Type B pancreatic cell (in vitro differentiated cells): Measurements from ENCODE around the gene PUS7. TPM values are rescaled to one million over a fixed set of nuclear protein-coding genes. Genes with fewer than 3 reads are reported as not detected.

Source experiments
- DNase-seq: peaks from one replicate; pipeline ENCODE4 v3.0.0; 2021; ENCODE audit warnings: mixed read lengths; ENCODE audit not compliant: unreplicated experiment; ENCODE audit errors: extremely low spot score
- H3K27ac Mint-ChIP-seq: 2 replicates; pipeline ENCODE4 v1.8.0; 2021; ENCODE audit warnings: mild to moderate bottlenecking, mixed read lengths
- H3K27me3 Mint-ChIP-seq: 2 replicates; pipeline ENCODE4 v1.8.0; 2021; ENCODE audit warnings: mixed read lengths
- H3K36me3 Mint-ChIP-seq: 2 replicates; pipeline ENCODE4 v1.8.0; 2021; ENCODE audit warnings: mixed read lengths
- H3K4me1 Mint-ChIP-seq: one replicate; pipeline ENCODE4 v1.8.0; 2021; ENCODE audit warnings: mixed read lengths; ENCODE audit not compliant: unreplicated experiment
- H3K4me3 Mint-ChIP-seq: 2 replicates; pipeline ENCODE4 v1.8.0; 2021; ENCODE audit warnings: mild to moderate bottlenecking, mixed read lengths
- H3K9me3 Mint-ChIP-seq: 2 replicates; pipeline ENCODE4 v1.8.0; 2021; ENCODE audit warnings: mixed read lengths
- total RNA-seq: library from RNA; stranded (reverse); gene quantifications from 2 replicates; pipeline ENCODE4 v1.2.1, GENCODE V29; 2021; ENCODE audit warnings: low replicate concordance
- TF ChIP-seq, protein P1 (sequence below): fragments of 200-600 bp; sonication (generic); conservative IDR thresholded peaks from 2 replicates; pipeline ENCODE4 v1.5.0; 2021; ENCODE audit warnings: antibody characterized with exemption, mild to moderate bottlenecking

The PUS7 gene
- total RNA-seq, 1 donor from 2014 or later, result 25.4 TPM

DNA sequence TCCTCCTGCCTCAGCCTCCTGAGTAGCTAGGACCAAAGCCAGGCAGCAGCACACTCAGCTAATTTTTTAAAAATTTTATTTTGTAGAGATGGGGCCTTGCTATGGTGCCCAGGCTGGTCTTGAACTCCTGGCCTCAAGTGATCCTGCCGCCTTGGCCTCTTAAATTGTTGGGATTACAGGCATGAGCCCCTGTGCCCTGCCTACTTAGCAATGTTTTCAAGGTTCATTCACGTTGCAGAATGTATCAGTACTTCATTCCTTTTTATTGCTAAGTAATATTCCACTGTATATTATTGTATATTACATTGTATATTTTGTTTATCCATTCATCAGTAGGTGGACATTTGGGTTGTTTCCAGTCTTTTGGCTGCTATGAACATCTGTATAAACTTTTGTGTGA lies 44.2 kb downstream of the PUS7 start:
- no peak for DNase-seq
- no peaks in the 10 kb centered on the region for H3K9me3 Mint-ChIP-seq

DNA sequence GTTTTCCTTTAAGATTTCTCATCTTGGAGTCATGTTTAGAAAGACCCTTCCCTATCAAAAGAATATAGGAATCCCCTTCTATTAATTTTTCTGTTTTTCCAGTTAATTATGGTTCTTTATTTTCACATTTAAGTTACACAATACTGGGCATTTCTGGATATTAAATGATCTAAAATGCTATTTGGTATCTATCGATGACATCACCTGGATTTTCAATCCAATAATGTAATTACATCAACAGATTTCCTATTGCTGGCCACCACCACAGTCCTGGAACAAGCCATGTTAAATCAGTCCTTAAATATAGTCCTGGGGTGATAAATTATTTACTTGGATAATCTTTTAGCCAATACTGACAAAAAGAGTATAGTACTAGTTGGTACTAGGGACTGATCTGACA lies 48.0 kb downstream of the PUS7 start:
- Mint-ChIP-seq H3K4me1 (no peaks in the 10 kb centered on the region), H3K36me3 (peaks cover 20% of the 10 kb centered on the region), H3K9me3 (no peaks in the 10 kb centered on the region), H3K4me3 (no peak overlapping the region), H3K27me3 (no peaks in the 10 kb centered on the region), H3K27ac (no peak overlapping the region)
- TF ChIP-seq, protein P1, sequence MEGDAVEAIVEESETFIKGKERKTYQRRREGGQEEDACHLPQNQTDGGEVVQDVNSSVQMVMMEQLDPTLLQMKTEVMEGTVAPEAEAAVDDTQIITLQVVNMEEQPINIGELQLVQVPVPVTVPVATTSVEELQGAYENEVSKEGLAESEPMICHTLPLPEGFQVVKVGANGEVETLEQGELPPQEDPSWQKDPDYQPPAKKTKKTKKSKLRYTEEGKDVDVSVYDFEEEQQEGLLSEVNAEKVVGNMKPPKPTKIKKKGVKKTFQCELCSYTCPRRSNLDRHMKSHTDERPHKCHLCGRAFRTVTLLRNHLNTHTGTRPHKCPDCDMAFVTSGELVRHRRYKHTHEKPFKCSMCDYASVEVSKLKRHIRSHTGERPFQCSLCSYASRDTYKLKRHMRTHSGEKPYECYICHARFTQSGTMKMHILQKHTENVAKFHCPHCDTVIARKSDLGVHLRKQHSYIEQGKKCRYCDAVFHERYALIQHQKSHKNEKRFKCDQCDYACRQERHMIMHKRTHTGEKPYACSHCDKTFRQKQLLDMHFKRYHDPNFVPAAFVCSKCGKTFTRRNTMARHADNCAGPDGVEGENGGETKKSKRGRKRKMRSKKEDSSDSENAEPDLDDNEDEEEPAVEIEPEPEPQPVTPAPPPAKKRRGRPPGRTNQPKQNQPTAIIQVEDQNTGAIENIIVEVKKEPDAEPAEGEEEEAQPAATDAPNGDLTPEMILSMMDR, result no peak
- no peak for DNase-seq

More for the DNA sequence above, 44.2 kb downstream of the PUS7 start:
- H3K4me1 Mint-ChIP-seq, result no peaks in the 10 kb centered on the region
- H3K27me3 Mint-ChIP-seq, result no peaks in the 10 kb centered on the region
- H3K4me3 Mint-ChIP-seq, result no peak overlapping the region
- peaks cover 22% of the 10 kb centered on the region for H3K36me3 Mint-ChIP-seq
- no peak overlapping the region for H3K27ac Mint-ChIP-seq
- TF ChIP-seq, protein P1, result no peak

DNA sequence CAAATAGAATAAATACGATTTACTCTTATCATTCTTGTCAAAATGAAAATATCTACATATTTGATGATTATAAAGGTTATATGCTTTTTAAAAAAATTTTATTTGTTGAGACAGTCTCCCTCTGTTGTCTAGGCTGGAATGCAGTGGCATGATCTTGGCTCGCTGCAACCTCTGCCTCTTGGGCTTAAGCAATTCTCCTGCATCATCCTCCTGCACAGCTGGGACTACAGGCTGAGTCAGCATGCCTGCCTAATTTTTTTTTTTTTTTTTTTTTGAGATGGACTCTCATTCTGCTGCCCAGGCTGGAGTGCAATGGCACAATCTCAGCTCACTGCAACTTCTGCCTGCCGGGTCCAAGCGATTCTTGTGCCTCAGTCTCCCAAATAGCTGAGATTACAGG lies 48.9 kb downstream of the PUS7 start:
- TF ChIP-seq, protein P1, result no peak
- no peak for DNase-seq
- Mint-ChIP-seq H3K4me3 (no peak overlapping the region), H3K27me3 (no peaks in the 10 kb centered on the region), H3K36me3 (peaks cover 12% of the 10 kb centered on the region), H3K27ac (no peak overlapping the region), H3K4me1 (no peaks in the 10 kb centered on the region), H3K9me3 (no peaks in the 10 kb centered on the region)

DNA sequence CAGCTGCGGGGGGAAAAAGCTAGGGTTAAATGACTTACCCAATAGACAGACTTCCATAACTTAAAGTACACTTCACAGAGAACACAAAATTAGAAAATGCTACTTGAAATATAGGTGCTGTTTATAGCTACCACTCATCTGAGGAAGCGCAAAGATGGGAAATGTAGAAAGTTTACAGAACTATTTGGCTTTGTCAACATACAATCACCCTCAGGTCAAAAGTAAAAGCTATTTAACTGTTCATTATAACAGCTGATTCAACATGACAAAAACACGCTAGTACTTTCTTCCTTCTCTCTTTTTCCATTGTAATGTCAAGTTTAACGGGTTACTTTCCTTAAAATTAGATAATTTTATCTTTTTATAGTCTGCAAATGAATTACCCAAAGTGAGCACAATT lies 51.2 kb downstream of the PUS7 start:
- Mint-ChIP-seq H3K4me3 (no peak overlapping the region), H3K27me3 (no peaks in the 10 kb centered on the region), H3K36me3 (peaks cover 7% of the 10 kb centered on the region), H3K9me3 (no peaks in the 10 kb centered on the region), H3K27ac (no peak overlapping the region), H3K4me1 (no peaks in the 10 kb centered on the region)
- TF ChIP-seq, protein P1, result no peak
- DNase-seq, result no peak

DNA sequence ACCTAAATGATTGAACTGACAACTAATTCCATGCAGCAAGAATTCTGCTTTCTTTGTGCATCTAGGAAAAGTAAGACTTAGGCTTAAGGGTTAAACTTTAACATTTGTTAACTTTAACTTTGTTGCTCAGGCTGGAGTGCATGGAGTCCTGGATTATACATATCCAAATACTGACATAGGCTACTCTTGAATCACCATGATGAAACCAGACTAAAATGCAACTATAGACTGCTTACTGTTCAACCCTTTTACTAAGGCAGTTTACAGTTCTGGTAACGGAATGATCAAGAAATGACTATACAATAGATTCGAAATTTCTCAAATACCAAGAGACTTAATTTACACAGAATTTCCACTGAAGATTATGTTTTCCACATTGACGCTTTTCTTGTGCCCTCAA lies 52.0 kb downstream of the PUS7 start:
- DNase-seq, result no peak
- Mint-ChIP-seq H3K27me3 (no peaks in the 10 kb centered on the region), H3K36me3 (peaks cover 7% of the 10 kb centered on the region), H3K4me1 (no peaks in the 10 kb centered on the region), H3K27ac (no peak overlapping the region), H3K4me3 (no peak overlapping the region), H3K9me3 (no peaks in the 10 kb centered on the region)
- TF ChIP-seq, protein P1, result no peak
